IPS-NIHi7 (cell line): Measurements from ENCODE around the gene CST7.

Experiments used
- DNase-seq: peaks from one replicate; pipeline ENCODE4 v3.0.0; 2012; ENCODE audit warnings: mixed read lengths; ENCODE audit errors: extremely low spot score

Gene CST7

DNA sequence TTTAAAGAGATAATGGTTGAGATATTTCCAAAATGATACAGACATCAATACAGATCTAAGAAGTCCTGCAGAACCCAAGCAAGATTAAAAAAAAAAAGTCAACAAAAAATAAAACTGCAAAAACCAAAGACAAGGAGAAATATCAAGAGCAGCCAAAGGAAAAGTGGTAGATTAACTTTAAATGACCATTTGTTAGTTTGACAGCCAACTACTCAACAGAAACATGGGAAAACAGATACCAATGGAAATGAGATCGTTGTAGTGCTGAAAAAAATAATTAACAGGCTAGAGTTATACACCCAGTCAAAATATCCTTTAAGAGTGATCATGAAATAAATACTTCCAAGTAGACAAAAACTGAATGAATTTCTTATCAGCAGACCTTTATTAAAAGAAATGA, 53.9 kb downstream of the CST7 start:
- DNase-seq, result no peak

DNA sequence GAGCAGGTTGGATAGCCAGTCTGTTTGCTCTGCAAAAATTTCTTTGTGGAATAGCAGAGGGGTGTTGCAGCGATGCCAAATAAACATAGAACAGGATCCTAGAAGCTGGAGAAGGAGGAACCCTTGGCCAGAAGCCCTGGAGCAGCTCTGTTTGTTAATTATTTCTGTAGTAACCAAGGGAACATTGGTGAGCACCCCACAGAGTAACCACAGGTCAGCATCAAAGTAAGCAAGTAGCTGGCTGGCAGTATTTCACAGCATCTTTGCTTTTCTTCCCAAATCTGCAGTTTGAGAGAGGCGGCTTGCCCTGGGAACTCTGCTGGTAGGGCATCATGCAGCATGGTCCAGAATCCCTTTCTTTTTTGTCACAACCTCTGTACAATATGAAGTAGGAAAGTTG, 56.2 kb downstream of the CST7 start:
- no peak for DNase-seq

DNA sequence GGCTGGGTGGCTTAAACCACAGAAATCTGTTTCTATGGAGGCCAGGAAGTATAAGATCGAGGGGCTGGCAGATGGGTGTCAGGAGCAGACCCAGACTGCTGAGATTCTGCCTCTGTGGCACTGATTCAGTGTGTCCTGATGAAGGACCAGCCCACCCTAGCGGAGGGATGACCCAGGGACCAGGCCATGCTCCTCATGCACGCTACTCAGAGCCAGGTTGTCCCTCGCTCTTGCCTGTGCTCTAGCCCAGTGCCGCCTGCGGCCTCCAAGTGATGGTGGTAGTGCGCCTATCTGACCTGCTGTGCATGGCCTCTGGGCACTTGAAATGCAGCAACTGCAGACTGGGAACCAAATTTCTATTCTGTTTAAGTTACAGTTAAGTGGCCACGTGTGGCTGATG, 56.6 kb downstream of the CST7 start:
- no peak for DNase-seq

DNA sequence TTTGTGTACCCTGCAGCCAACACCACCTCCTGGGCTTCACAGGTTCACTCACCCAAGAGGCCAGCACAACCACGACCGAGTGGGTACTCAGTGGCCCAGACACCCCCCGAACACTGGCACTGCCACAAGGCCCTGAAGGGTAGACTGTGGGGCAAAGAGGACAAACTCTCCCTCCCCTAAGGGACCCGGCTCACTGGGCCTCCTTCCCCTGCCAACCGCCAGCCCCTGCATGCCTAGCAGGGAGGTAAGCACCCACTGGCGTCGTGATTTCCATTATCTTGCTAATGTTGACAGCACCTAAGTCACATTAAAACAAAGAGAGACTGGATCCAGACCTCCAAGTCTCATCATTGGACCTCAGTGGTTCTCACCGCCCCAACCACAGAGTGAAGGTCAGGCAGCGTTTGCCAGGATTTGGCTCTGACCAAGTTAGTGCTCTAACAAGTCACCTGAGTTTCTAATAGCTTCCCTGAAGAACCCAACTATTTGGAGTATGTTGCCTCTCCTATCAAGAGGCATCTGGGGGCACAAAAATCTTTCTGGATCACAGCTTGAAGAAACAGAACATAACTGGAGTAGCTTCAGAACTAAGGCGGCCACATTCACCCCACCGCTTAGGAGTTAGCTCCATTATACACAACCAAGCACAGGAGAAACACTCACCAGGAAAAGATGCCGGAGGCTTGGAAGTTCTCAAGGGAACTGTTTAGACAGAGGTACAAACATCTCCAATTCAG, 57.5 kb downstream of the CST7 start:
- no peak for DNase-seq

DNA sequence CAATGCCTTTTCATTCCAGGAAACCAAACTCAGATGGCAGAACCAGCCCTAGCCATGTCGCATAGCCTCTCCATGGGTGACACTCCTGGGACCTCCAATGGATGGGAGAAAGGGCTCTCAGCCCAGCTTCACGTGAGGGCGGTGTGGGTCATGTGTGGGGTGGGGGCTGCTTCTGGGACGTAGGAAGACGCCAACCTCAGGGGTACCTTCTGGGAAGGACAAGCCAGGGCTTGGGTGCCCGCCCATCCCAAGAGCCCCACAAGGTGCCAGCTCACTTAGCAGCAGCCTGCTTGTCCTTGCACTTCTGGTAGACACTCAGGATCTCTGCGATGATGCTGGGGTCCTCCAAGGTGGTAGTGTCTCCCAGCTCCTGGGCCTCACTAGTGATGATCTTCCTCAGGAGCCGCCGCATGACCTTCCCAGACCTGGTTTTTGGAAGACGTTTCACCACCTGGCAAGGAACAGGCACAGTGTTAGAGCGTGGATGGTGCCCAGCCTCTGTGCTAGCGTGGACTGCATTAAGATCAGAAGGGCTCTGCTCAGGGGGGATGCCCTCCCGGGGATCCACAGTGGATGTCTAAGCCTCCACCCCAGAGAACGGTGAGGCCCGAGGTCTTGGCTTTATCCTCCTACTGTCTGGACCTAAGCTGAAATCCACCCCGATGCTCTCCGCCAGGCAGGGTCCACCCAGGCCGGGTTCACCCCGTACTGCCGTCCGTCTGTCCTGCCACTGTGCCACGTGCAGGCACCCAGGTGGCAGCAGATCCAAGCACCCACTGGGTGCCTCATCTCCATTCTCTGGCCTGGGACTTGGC, 58.6 kb downstream of the CST7 start:
- DNase-seq, result no peak

DNA sequence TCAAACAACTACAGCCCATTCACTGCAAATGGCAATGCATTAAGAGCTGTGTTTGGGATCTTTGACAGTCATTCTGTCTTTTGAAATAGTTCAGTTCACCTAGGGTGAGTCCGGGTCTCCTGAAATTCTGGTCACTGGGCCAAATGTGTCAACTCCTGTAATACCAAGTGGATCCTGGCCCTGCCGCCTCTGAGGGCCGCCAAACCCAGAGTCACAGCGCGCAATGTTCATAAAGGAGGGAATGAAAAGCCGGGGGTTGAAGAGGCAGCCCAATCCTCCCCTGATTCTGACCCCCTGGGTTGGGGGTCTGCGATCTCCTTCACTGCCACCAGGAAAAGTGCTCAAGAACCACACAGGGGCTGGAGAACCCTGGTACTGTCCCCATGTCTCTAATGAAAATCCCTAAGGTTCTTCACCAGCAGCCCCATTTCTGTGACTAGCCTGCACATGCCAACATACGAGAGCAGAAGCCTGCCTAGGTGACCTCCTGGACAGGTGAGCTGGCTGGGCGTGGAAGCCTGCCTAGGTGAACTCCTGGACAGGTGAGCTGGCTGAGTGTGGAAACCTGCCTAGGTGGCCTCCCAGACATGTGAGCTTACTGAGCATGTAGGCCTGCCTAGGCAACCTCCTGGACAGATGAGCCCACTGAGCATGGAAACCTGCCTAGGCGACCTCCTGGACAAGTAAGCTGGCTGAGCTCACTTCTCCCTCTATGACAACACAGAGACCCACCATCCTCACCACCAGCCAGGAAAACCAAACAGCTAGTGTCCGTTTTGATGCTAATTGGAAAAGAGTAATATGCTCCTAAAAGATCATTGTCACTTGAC, 59.5 kb downstream of the CST7 start:
- DNase-seq, result no peak
